HG03135 (cell line): ENCODE measurements around the gene CLIC5.

ENCODE experiments used
- ATAC-seq: cut with Tn5 transposase; IDR thresholded peaks from one replicate; pipeline ENCODE4 v1.9.1; 2021; ENCODE audit warnings: mild to moderate bottlenecking, moderate library complexity; ENCODE audit not compliant: unreplicated experiment

Gene CLIC5

DNA sequence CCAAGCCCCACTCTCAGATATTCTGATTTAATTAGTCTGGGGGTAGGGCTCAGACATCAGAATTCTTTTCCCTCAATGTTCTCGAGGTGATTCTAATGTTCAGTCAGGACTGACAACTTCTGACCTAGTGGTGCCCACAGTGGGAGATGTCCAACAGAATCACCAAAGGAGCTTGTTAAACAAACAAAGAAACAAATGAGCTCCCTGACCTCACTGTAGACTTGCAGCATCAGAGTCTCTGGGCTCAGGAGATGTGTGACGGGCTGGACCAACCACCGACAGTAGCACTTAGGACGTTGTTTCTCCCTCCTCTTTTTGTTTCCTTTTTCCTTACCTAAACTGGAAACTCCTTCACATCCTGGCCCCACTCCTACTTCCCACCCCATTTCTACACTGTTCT lies 49.3 kb downstream of the CLIC5 start:
- no peak for ATAC-seq

DNA sequence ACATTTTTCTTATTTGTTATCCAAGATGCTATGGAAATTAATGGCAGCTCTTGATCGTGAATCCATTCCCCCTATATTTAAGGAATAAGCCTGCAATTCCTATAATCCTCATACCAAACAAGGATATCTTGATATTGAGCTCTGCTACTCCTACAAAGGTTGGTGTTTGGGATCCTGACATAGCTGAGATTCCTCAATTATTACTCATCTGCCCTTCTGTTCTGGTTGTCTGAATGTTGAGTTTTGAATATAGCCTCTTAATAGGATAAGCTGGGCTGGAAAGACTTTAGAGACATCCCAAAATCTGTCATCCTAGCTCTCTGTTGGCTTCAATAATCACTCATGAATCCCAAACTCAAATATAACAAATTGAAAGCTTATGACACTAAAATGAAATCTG lies 49.9 kb downstream of the CLIC5 start:
- ATAC-seq = no peak

DNA sequence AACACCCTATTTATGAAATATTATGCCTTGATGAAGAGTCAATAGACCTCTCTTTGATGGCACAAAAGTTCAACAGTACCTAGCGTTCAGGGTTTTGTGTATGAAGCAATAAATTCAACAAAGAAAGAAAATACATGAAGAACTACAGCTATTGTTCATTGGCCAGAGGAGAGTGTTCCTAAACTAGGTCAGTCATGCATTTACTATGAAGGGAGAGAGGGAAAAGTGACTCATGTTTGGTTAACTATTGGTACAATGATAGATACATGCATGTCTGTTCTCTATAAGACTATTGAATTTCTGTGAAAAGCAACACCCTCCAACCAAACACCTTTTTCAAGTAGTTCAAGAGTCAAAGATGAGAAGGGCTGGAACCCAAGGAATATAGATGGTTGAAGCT lies 50.7 kb downstream of the CLIC5 start:
- ATAC-seq = no peak

DNA sequence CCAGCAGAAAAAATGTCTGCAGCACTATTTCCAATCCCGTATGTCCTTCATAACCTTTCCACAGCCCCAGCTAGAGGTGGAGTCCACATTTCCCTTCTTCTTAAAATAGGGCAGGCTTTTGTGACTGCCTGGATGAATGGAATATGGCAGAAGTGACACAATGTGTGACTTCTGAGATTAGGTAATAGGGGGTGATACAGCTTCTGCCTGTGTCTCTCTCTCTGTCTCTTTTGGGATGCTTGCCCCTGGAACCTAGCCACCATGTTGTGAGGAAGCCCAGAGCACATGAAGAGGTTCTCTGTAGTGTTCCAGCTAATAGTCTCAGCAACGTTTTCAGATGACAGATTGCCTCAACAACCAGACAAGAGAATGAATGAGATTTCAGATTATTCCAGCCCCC lies 51.4 kb downstream of the CLIC5 start:
- no peak for ATAC-seq

DNA sequence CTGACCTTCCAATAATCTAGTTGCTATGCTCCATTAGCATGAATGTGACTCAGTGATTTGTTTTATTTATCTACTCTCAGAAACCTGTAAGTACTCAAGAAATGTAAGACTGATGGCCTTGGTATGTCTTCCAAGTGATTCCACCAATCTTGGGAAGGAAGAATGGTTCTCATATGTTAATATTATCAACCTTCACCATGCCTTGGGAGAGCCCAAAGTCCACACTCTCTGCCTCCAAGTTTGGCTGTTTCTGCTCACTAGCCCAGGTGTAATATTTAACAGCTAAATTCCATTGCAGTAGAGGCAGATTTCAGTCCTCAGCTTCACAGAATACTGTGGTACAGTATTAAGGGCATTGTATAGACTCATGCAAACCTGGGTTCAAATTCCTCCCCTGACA lies 51.8 kb downstream of the CLIC5 start:
- no peak for ATAC-seq

DNA sequence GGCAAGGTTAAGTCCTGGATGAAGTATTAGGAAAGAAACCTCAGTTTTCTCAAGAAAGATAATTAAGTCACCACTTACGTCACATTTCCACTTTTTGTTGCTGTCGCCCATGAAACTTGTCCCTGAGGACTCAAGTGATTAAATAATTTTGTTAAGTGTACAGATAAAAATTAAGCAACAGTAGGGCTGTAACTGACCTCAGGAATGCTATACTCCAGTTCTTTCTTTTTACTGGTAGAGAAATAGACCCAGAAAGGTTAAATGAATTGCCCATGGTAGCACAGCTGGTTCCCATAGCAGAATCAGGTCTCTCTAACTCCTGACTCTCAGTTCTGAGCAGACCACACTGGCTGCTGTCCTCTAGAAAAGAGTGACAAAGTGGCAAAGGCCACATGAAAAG lies 54.5 kb downstream of the CLIC5 start:
- ATAC-seq = no peak

DNA sequence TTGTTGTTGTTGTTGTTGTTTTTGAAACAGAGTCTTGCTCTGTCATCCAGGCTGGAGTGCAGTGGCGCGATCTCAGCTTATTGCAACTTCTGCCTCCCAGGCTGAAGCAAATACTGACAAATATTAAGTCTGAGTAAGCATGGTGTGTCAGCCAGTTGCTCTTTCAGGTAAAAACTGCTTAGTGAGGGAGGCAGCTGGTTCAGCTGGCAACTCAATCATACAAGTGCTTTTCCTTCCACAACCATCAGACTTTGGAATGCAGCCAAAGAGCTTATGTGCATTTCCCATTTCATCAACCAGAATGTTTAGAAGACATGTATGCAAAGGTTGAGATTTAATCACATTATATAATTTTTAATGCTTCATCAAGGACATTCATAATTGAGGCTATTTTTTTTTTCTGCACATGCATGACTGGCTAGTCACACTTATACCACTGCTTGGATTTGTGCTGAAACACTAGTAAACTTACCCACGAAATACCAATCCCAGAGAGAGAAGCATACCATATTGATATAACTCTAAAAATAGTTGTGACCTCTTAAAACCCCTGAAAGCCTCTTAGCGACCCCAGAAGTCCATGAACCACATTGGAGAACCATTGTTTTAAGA lies 56.0 kb downstream of the CLIC5 start:
- ATAC-seq = no peak

DNA sequence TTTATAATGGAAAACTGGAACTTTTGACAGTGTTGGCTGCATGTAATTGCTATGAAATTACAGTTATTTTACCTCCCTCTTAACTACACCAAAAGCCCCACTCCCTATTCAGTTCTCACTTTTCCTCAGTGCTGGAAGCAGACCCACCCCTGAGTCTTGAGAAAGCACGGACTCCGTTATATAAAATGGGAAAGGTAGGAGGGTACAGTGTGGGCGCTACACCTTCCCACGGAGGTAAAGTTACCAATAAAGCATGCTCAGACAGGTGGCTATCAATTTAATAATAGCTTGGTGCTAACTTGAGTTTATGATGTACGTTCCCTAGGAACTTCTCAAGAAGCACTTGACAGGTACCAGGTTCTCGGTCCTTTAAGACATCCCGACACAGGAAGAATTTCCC lies 59.0 kb downstream of the CLIC5 start:
- no peak for ATAC-seq

DNA sequence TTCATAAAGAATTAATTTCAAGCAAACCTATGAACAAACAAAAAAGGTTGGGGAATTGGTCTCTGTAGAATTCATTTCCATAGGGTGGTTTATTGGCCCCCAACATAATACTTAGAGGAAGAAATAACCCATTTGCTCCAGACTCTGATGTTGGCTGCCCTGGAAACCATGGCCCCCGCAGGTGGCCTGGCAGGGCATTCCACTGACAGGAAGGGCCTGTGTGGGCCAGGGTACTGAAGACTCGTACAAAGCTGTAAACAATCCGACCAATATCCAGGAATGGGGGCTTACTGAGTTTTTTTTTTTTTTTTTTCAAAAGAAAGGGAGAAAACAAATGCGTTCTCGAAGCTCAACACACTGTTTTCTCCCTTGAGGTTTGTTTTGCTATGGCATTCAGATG lies 59.5 kb downstream of the CLIC5 start:
- no peak for ATAC-seq

DNA sequence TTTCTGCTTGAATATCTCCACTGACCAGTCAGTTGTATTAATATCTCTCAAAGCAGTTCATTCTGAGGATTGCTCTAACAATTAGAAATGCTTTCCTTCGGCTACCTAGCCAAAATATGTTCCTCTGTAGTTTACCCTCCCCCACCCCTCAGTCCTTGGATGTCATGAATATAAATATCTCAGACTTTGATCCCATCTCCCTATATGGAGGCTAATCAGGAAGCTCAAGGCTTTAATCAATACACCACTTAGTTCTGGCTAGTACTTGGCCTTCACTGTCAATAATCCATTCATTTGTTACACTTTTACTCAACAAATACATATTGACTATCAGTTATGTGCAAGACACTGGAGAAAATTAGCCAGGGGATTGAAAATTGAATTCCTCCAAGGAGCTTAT lies 60.1 kb downstream of the CLIC5 start:
- no peak for ATAC-seq

DNA sequence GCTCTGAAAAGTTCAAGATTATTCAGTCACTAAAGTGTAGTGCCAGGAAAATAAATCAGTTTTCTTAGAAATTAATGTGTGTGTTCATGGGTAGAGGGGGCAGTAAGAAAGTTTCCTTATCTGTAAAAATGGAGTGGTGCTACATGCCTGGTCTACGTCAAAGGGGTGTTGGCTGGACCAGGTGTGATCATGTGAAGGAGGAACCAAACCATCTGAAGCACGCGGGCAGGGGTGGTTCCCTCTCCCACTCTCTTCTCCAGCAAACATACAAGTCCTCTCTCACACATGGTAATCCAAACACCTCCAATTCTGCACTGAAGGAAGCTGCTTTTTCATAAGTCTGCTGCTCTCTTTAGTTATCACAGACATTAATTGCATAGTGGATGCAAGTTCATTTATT lies 63.1 kb downstream of the CLIC5 start:
- ATAC-seq = no peak

DNA sequence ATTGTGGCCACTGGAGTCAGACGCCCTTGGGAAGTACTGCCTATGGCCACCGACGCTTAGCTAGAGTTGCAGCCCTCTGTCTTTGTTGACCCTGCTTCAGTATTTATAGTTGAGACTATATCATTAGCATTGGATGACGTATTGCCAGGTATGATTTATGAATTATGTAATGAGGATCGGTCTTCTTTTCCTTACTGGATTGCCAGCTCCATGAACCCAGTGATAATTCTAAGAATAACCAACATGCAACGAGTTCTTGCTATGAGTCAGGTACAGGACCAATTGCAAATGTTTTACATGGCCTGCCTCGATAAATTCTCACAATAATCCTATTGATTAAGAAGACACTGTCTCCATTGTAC lies 63.5 kb downstream of the CLIC5 start:
- ATAC-seq = no peak

DNA sequence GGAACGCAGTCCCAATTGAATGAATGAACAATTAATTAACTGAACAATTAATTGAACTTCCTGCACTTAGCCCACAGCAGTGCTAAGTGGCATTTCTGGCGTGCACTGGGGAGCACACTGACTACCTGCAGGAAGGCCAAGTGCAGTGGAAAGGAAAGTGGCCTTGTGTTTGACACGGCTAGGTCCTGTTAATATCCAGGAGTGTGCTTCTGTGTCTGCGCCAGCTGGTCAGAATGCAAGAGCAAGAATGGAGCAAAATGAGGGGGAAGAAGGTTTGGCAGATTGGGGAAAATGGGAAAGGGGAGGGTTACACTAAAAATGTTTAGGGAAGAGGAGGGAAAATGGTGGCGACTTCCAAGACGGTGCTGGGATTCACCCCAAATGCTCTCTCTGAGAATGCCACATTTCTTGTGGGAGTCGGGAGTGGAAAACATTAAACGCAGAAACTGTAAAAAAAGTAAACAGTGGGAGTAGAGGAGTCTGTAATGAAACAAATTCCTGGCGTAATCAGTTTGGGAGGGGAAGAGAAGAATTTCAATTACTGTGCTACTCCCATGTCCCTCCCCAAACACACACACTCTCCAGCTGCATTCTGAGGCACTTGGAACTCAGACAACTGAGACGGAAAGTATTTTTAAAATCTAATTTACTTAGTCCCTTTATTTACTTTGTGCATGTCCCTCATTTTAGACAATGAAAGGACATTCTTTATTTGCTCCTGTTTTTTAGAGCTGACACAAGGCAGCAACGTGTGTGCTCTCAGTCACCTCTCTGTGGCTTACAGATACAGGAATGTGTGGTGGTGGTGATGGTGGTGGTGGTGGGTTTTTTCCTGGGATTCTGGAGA lies 64.1 kb downstream of the CLIC5 start:
- no peak for ATAC-seq

DNA sequence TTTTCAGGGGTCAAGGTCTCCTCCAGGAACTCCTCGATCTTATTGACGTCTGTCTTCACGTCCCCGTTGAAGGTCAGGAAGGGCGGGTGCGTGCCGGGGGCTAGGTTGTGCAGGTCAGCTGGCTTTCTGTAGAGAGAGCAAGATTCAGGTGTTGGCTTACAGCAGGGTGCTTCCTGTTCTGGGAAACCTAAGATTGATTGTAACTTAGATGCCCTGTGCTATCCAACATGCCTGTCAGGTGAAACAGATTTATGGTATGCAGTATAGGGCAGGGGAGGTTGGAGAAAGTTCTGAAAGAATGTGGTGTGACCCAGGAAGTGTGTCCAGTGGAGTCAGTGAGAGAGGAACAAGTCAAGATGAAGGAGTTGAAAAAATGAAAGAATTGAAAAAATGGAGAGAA lies 66.4 kb downstream of the CLIC5 start:
- no peak for ATAC-seq

DNA sequence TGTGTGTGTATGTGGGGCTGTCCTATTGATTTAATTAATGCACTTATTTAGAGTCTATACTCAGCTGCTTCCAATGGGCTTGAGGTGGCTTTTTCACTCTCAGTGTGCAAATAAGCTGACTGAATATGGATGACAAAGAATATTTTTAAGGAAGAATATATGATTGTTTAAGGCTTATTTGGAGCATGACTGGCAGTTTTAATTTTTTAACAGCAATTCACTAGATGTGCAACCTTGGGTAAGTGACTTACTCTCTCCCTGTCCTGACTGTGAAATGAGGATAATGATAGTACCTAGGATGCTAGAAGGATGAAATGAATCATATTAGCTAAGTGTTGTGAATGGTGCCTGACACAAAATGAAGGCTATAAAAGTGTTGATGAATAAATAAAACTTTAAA lies 67.9 kb downstream of the CLIC5 start:
- no peak for ATAC-seq

DNA sequence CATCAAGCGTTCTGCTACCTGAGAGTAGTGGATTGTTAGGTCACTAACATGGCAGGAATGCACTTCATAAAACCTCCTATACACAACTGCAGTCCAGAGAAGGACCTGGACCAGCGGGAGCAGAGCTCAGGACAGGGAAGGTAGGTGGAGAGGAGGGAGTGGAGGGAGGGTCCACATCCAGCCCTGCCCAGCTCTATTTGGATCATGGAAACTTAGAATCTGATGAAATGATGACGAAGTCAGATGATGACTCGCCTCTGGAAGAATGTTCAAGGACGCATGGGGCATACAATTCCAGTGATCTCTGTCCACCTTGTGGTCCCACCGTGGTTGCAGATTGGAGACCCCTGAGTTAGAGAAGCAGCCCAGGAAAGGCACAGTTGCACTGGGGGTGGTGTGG lies 68.8 kb downstream of the CLIC5 start:
- no peak for ATAC-seq

DNA sequence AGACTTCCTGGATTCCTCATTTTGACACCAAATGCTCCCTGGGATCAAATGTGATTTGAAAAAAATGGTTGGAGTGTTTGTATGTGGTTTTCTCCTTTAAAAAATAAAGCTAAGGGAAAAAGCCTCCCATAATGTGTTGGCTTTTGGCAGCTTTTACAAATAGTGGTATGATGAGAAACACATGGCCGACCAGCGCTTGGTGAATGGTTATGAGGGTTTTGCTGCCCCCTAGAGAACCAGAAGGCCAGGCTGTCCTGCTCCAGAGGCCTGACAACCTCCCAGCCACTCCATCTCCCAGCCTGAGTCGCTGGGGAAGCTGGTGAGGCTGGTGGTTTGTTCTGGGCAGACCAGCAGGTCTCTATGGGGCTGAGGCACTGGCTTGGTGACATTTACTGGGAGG lies 69.3 kb downstream of the CLIC5 start:
- ATAC-seq = no peak

DNA sequence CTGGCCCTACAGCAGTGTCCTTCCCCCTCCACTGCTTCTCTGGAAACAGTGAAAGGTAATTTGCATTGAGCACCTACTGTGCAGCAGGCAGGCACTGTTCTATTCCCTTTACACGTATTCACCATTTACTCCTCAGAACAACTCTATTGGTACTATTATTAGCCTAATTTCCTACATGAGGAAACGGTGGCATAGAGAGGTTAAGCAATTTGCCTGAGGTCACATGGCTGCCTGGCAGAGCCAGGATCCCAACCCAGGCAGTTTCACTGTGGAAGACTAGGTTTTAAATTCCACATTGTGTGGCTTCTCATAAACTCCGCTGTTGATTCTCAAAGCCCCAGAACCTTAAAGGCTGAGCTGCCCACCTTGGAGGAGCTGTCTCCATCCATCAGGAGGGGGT lies 72.7 kb downstream of the CLIC5 start:
- ATAC-seq = no peak

DNA sequence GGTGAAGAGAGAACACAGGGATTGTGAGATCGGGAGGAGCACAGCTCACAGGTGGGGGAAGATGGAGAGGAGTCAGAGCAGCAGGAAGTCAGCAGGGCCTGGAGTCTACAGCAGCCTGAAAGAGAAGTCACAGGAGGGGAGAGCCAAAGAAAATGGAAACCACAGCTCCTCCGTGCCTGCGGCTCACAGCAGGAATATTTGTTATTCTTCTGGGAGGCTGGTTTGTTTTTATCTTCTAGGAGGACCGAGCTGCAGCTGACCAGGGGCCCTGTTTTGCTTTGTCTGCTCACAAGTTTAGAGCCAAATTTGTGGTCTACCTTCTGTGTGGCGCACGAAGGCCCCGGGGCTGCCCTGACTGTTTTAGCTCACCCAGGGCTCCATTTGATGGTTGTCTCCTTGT lies 81.8 kb downstream of the CLIC5 start:
- ATAC-seq = no peak

DNA sequence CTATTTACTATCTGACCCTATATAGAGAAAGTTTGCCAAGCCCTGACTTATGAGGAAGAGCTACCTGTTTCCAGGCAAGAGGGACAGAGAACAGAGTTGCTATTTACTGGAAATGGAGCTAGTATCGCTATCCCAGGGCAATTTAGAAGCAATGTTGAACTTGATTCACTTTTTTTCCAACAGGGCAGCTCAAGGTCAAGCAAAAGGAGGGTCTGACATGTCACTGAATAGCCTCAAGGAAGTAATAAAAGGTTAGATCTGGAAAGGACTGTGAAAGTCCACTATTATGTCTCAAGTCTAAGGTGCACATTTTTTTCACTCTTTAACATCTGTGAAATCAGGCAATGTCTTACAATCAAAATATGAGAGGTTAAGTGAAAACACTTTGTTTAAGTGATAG lies 84.4 kb downstream of the CLIC5 start:
- ATAC-seq = no peak

DNA sequence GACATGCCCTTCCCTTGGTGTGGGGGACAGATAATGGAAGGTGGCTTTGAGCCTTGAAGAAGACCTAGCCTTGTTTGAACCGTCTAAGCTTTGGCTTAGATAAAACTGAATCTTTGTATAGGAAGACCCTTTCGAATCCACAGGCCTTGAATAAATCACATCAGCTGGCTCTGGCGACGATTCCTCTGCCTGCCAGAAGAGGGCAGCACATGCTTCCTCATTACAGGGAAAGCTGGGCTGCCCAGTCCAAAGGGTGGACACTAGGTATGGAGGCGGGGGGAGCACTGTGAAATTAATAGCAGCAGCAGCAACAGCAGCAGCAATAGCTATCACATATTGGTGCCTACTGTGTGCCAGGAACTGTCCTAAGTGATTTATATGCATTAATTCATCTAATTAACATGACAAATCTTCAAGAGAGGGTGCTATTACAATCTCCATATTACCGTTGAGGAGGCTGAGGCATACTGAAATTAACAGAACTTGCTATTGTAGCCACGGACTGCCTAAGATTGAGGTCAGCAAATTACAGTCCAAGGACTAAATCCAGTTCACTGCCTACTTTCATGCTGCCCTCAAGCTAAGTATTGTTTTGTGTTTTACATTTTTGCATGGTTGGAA lies 85.1 kb downstream of the CLIC5 start:
- ATAC-seq = no peak
